Sigmoid colon (tissue), 4 donors: Measurements from ENCODE around the gene VCX2.

ENCODE experiments used
- CTCF ChIP-seq, 4 experiments: fragments of 450-650 bp in 3 of 4; fragments of 200-600 bp in 1 of 4; IDR thresholded peaks; one replicate each; pipeline ENCODE4 v1.5.1; 2016 to 2019; ENCODE audit warnings: antibody characterized with exemption in 4 of 4, mild to moderate bottlenecking in 3 of 4, moderate library complexity in 2 of 4
- POLR2AphosphoS5 ChIP-seq, 4 donors: sonication (generic); formaldehyde crosslinking; IDR thresholded peaks; one replicate each; pipeline ENCODE4 v1.6.1; 2017; ENCODE audit warnings: antibody characterized with exemption in 4 of 4

GRCh38 chrX:8139716-8140115 is 31.4 kb downstream of the VCX2 start:
- TF ChIP-seq CTCF (IDR thresholded peaks at IDR 0.05) (no peak), POLR2AphosphoS5 (IDR thresholded peaks at IDR 0.05) (no peak)
